ENCODE results near the gene KRT33A.

KRT33A gene

DNA sequence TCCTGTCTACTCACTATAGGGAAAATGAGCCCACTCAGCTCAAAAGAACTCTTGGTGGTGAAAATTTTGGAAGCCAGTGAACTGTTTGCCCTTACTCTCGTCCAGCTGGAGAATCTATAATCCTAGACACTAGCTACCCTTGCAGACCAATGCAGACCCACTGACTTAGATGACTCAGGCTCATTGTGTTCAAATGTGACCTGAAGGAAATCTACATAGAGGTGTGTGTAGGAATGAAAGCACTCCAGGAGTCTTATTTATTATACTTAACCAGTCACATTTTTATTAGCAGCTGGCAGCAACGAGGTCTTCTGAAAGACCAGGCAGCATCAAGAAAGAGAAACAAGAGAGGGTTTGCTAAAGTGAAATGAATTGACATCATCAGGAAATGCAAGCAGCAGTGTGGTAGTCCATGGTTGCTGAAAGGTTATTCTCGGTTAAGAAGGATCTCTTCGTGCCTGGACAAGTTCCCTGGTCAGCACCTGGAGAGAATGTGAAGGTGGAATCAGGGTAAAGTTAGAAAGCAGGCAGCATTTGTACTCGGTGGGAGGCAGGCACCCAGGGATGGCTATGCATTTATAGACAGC is 49.3 kb downstream of the KRT33A start:
- no peak for DNase-seq

DNA sequence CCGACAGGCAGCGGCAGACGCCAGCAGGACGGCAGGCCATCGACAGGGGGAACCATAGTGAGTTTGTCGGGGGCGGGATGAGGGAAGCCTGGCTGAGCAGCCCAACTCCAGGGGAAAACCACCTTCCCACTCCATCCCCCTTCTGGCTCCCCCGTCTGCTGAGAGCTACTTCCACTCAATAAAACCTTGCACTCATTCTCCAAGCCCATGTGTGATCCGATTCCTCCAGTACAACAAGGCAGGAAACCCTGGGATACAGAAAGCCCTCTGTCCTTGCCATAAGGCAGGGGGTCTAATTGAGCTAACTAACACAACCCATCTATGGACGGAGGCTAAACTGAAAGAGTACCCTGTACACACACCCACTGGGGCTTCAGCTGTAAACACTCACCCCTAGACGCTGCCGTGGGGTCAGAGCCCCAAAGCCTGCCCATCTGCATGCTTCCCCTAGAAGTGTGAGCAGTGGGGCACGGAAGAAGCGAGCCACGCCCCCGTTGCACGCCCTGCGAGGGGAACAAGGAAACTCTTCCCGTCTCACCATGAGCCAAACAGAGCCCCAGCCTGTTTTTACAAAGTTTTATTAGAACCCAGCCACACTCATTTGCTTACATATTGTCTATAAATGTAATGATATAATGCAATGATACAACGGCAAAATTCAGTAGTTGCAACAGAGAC is 52.0 kb downstream of the KRT33A start:
- no peak for DNase-seq

DNA sequence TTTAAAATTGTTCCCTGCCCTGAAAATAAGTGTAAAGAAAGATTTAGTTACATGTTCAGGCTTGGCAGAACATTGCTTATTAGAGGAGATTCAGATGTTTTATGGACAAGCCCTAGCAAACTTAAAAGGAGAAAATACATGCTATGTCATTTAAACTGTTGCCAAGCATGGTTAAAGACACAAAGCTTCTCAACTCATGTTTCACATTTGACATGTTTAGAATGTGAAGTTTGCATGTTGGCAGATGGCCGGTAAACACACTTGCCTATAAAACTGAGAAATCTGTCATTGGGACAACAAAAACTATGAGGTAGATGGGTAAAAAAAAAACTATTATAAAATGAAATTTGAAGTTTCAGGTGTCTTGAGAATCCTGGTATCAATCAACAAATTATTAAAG is 53.8 kb downstream of the KRT33A start:
- no peak for DNase-seq

Measured in NK-92 treated with Interleukin-12 subunit alpha and Interleukin-12 subunit beta, amount 100 ng/mL, for 24 hours (cell line).